HEK293T (cell line): ENCODE measurements around the gene RAB26.
"Not testable (repeated sequence)": the region's sequence is repeated elsewhere in the genome, so short reads cannot be mapped to it uniquely, and the experiment has no call there.

ENCODE experiments used
- CTCF ChIA-PET: fragments of 350-600 bp; formaldehyde crosslinking; extraction: SDS; loops from one replicate; lab custom pipeline; 2021; ENCODE audit warnings: antibody characterized with exemption, inconsistent platforms; lab: Yijun Ruan, JAX
- POLR2A ChIA-PET: fragments of 350-600 bp; formaldehyde crosslinking; extraction: SDS; loops from one replicate; lab custom pipeline; 2020; ENCODE audit warnings: antibody characterized with exemption, inconsistent platforms; lab: Yijun Ruan, JAX
- DNase-seq: peaks from one replicate; pipeline ENCODE4 v3.0.0; 2012; ENCODE audit warnings: mixed read lengths; ENCODE audit errors: extremely low spot score
- ARNT ChIP-seq: fragments of 450-650 bp; IDR thresholded peaks from 2 replicates; pipeline ENCODE4 v1.6.1; 2017; ENCODE audit warnings: mild to moderate bottlenecking
- FOXK2 ChIP-seq: fragments of 450-650 bp; IDR thresholded peaks from 2 replicates; pipeline ENCODE4 v1.6.1; 2016; ENCODE audit warnings: mild to moderate bottlenecking
- LEF1 ChIP-seq: fragments of 450-650 bp; IDR thresholded peaks from 2 replicates; pipeline ENCODE4 v1.6.1; 2017; ENCODE audit warnings: mild to moderate bottlenecking, borderline replicate concordance
- TARDBP ChIP-seq: fragments of 450-650 bp; IDR thresholded peaks from 2 replicates; pipeline ENCODE4 v1.6.1; 2016

Gene RAB26

GRCh38 chr16:2147981-2148671 is at the start of gene RAB26:
TSS of gene RAB26 (plus strand) at chr16:2148625. CDS start at chr16:2148784, 159 bp downstream.
- POLR2A ChIA-PET, result no interaction called here
- TF ChIP-seq ARNT (0 out of 2 replicates have a peak, but pooled peaks have one; percentile 6), FOXK2 (no peak)
- CTCF ChIA-PET, result interaction anchor here (1.2 kb wide), 1 partner anchor 57 kb away, joined by 3 read pairs; no protein-coding TSS in a partner anchor
- DNase-seq, result peak; percentile 47

GRCh38 chr16:2101581-2101980 is 46.8 kb upstream of the RAB26 start:
- DNase-seq, CTCF ChIA-PET, POLR2A ChIA-PET: not testable (repeated sequence)

GRCh38 chr16:2102471-2102870 is 46.0 kb upstream of the RAB26 start:
- no peak for DNase-seq
- POLR2A ChIA-PET, result no interaction called here
- CTCF ChIA-PET, result no interaction called here
- TF ChIP-seq ARNT (no peak), TARDBP (no peak), LEF1 (no peak)

- CTCF ChIA-PET, DNase-seq, POLR2A ChIA-PET: not testable (repeated sequence)
Measured at GRCh38 chr16:2104464-2104863, 44.0 kb upstream of the RAB26 start.

- CTCF ChIA-PET, POLR2A ChIA-PET, DNase-seq: not testable (repeated sequence)
Measured at GRCh38 chr16:2105291-2105690, 43.1 kb upstream of the RAB26 start.

- CTCF ChIA-PET, POLR2A ChIA-PET, DNase-seq: not testable (repeated sequence)
Measured at GRCh38 chr16:2105769-2106168, 42.7 kb upstream of the RAB26 start.

- DNase-seq, CTCF ChIA-PET, POLR2A ChIA-PET: not testable (repeated sequence)
Measured at GRCh38 chr16:2106211-2106610, 42.2 kb upstream of the RAB26 start.

- DNase-seq, CTCF ChIA-PET, POLR2A ChIA-PET: not testable (repeated sequence)
Measured at GRCh38 chr16:2107121-2107790, 41.2 kb upstream of the RAB26 start.

- CTCF ChIA-PET, DNase-seq, POLR2A ChIA-PET: not testable (repeated sequence)
Measured at GRCh38 chr16:2107791-2108125, 40.7 kb upstream of the RAB26 start.

- POLR2A ChIA-PET, CTCF ChIA-PET, DNase-seq: not testable (repeated sequence)
Measured at GRCh38 chr16:2108446-2109270, 39.8 kb upstream of the RAB26 start.

GRCh38 chr16:2109271-2109580 is 39.2 kb upstream of the RAB26 start:
- CTCF ChIA-PET, POLR2A ChIA-PET, DNase-seq: not testable (repeated sequence)

- CTCF ChIA-PET, POLR2A ChIA-PET, DNase-seq: not testable (repeated sequence)
Measured at GRCh38 chr16:2109872-2110271, 38.6 kb upstream of the RAB26 start.

GRCh38 chr16:2110332-2111008 is 38.0 kb upstream of the RAB26 start:
- CTCF ChIA-PET, POLR2A ChIA-PET, DNase-seq: not testable (repeated sequence)

GRCh38 chr16:2111009-2111353 is 37.4 kb upstream of the RAB26 start:
- DNase-seq, CTCF ChIA-PET, POLR2A ChIA-PET: not testable (repeated sequence)

- DNase-seq, POLR2A ChIA-PET, CTCF ChIA-PET: not testable (repeated sequence)
Measured at GRCh38 chr16:2111412-2112335, 36.8 kb upstream of the RAB26 start.

- DNase-seq, POLR2A ChIA-PET, CTCF ChIA-PET: not testable (repeated sequence)
Measured at GRCh38 chr16:2112539-2113106, 35.8 kb upstream of the RAB26 start.
